Gastrocnemius medialis (tissue), 4 donors: ENCODE results near the gene CFAP20.

ENCODE experiments used
- CTCF ChIP-seq, 5 experiments: fragments of 450-650 bp in 3 of 5; fragments of 200-600 bp in 2 of 5; sonication (generic) in 2 of 5; IDR thresholded peaks in 4 of 5; conservative IDR thresholded peaks in 1 of 5; 1 replicate in 4 of 5; 2 replicates in 1 of 5; pipeline ENCODE4 v1.5.1; 2016 to 2019; ENCODE audit warnings: antibody characterized with exemption in 5 of 5, mild to moderate bottlenecking in 3 of 5, moderate library complexity in 3 of 5
- POLR2A ChIP-seq, 2 donors: fragments of 450-650 bp; IDR thresholded peaks; one replicate each; pipeline ENCODE4 v1.6.1; 2017; ENCODE audit warnings: antibody characterized with exemption in 2 of 2, mild to moderate bottlenecking in 2 of 2, moderate library complexity in 2 of 2

GRCh38 chr16:58120234-58120633, 8.9 kb downstream of the CFAP20 start:
- no peak for TF ChIP-seq POLR2A (IDR thresholded peaks at IDR 0.05)
- TF ChIP-seq CTCF (IDR thresholded peaks at IDR 0.05 in 4 of 5, conservative IDR thresholded peaks at IDR 0.05 in 1 of 5), result no peak
